ENCODE results near the gene SRSF8. TPM values are rescaled to one million over a fixed set of nuclear protein-coding genes. Genes with fewer than 3 reads are reported as not detected.

The SRSF8 gene
- total and polyA plus RNA-seq, 9 of the 15 experiments (the other 6 are each of a cell fraction or from before 2014, with no cell fraction given) = 18.0 to 53.4 (median 27.9) TPM

DNA sequence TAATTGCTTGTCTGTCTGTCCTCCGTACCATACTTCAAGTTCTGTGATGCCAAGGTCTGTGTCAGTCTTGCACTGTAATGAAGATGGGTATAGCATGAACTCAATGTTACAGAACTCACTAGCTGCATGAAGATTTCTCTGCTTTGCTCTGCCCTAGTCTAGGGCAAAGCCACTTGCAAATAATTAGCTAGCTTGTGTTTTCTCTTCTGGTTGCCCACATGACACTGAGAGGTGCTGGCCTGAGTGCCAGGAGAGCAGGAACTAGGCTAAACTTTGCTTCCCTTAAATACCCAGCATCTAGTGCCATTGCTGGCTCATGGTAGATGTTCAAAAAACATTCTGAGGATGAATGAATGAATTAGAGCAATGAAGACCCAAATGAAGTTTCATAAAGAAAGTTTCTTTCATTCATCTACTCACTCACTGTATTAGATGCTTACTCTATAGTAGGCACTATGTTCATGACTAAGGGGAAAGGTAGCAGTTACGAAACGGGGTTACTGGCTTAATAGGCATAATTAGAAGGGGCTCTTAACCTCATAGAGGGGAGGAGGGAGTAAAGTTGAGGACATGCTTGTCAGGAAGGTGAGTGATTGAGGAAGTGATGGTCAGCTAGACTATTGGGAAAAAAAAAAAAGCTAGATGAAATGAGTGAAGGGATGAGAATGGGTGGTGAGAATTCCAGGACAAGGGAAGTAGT lies 18.5 kb downstream of the SRSF8 start (continued):
- no peak for TF ChIP-seq ZNF785 (CRISPR knock-in tag; IDR thresholded peaks at IDR 0.05)
- no peak for TF ChIP-seq NCOA6 (IDR thresholded peaks at IDR 0.05)
- TF ChIP-seq GTF2A2 (tag; IDR thresholded peaks at IDR 0.05) = no peak
- TF ChIP-seq PTRF (tag; IDR thresholded peaks at IDR 0.05) = no peak

DNA sequence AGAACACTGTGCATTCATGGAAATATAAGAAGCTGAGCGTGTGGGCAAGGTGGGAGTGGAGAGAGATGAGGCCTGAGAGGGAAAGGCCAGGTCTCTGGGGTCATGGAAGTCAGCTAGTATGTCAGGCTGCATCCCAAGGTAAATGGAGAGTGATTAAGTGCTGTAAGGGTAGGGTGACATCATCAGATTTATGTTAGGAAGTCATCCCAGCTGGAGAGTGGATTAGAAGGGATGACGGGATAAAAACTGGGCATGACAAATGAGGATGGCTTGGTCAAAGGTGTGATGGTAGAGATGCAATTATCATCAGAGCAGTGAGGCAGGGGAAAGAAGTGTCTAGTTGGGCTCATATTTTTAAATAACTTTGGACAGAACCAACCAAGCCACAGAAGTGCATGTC lies 19.4 kb downstream of the SRSF8 start:
- CTCF ChIA-PET (ENCODE audit: low intra/inter-chr PET ratio) = no interaction called here
- no TSS peak for BruUV-seq (replicated peaks)

More for the DNA sequence above, 19.4 kb downstream of the SRSF8 start:
- intact Hi-C loops (cut with micrococcal nuclease) = no loop called here
- no peak overlapping the region for H3K27ac ChIP-seq (ENCODE audit: extremely low read depth, low read depth, low read length)
- H3K9ac ChIP-seq (ENCODE audit: insufficient read depth in 1 of 2, low read depth in 2 of 2, low read length in 2 of 2) = no peak overlapping the region
- POLR2A ChIA-PET = interaction anchor here (1.7 to 7.0 kb wide), 2 partner anchors 14 to 17 kb away, joined by 5 to 33 read pairs; no protein-coding TSS in a partner anchor
- in situ Hi-C loops (cut with MboI) = no loop called here
- H2AFZ ChIP-seq (ENCODE audit: low read depth, low read length) = no peak overlapping the region
- H3K9me3 ChIP-seq (replicated peaks; ENCODE audit: control insufficient read depth, insufficient read depth, low read depth, low read length) = no peaks in the 10 kb centered on the region
- H3K79me2 ChIP-seq (ENCODE audit: control insufficient read depth, insufficient read depth, low read length) = peaks cover 13% of the 10 kb centered on the region; the same call in 2 of the 3 replicates
- H3K4me1 ChIP-seq (replicated peaks in 1 of 2; ENCODE audit: control insufficient read depth in 2 of 2, insufficient read depth in 2 of 2, low read length in 2 of 2) = peaks cover 14 to 19% of the 10 kb centered on the region in 2 experiments
- no peak overlapping the region for H3K4me3 ChIP-seq
- 30% methylated on average over 2 of the region's 2 CpGs for WGBS (ENCODE audit: insufficient coverage, low coverage, missing lambda C conversion rate)
- no peak for TF ChIP-seq ARID1B (IDR thresholded peaks at IDR 0.05)
- TF ChIP-seq ZBTB49 (CRISPR knock-in tag; IDR thresholded peaks at IDR 0.05; ENCODE audit: borderline replicate concordance) = no peak
- peak; percentile 47 for TF ChIP-seq MEIS2 (IDR thresholded peaks at IDR 0.05; ENCODE audit: partially characterized antibody)
- peak; percentile 75 for TF ChIP-seq ATF3 (IDR thresholded peaks at IDR 0.05)
- no peak for TF ChIP-seq ATF3 (CRISPR knock-in tag; conservative IDR thresholded peaks at IDR 0.05)
- no peak for TF ChIP-seq HMG20A (CRISPR knock-in tag; conservative IDR thresholded peaks at IDR 0.05)
- TF ChIP-seq, protein P1, sequence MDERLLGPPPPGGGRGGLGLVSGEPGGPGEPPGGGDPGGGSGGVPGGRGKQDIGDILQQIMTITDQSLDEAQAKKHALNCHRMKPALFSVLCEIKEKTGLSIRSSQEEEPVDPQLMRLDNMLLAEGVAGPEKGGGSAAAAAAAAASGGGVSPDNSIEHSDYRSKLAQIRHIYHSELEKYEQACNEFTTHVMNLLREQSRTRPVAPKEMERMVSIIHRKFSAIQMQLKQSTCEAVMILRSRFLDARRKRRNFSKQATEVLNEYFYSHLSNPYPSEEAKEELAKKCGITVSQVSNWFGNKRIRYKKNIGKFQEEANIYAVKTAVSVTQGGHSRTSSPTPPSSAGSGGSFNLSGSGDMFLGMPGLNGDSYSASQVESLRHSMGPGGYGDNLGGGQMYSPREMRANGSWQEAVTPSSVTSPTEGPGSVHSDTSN (CRISPR knock-in tag; IDR thresholded peaks at IDR 0.05; ENCODE audit: low read depth) = no peak
- TF ChIP-seq, protein P1 (tag; conservative IDR thresholded peaks at IDR 0.05; ENCODE audit: low read depth) = 0 out of 2 replicates have a peak, but pooled peaks have one; percentile 29
- H3K9me1 ChIP-seq (ENCODE audit: control insufficient read depth, insufficient read depth, low read length) = no peaks in the 10 kb centered on the region
- H4K20me1 ChIP-seq (replicated peaks; ENCODE audit: control insufficient read depth, insufficient read depth, low read length) = 0 out of 2 replicates have a peak, but pooled peaks cover 3% of the 10 kb centered on the region
- ATAC-seq (no peak), FAIRE-seq (no peak), DNase-seq (ENCODE audit: extremely low read depth in 1 of 4, low spot score in 3 of 4) (no peak)
- H3K36me3 ChIP-seq (ENCODE audit: control insufficient read depth, insufficient read depth, low read length) = no peaks in the 10 kb centered on the region
- no peaks in the 10 kb centered on the region for H3K27me3 ChIP-seq (ENCODE audit: control insufficient read depth in 2 of 2, insufficient read depth in 2 of 2, low read length in 2 of 2)
- H3K4me2 ChIP-seq (ENCODE audit: insufficient read depth, low read length) = no peak overlapping the region
